Common myeloid progenitor, CD34-positive (primary cell): ENCODE measurements around the gene TOB2.

Source experiments
- CTCF ChIA-PET: fragments of 350-600 bp; sonication (Branson Sonifier 250); formaldehyde crosslinking; loops from one replicate; lab custom pipeline; 2021; ENCODE audit warnings: antibody characterized with exemption; lab: Charles Lee
- POLR2A ChIA-PET: fragments of 350-600 bp; sonication (Branson Sonifier 250); formaldehyde crosslinking; loops from one replicate; lab custom pipeline; 2021; ENCODE audit warnings: antibody characterized with exemption; lab: Charles Lee
- DNase-seq, 3 donors: peaks; one replicate each; pipeline versions ENCODE4 v3.0.0 to v3.0.0-alpha.2; 2013
- H3K27ac ChIP-seq, 2 experiments: 1 replicate in 1 of 2; 2 replicates in 1 of 2; pipeline ENCODE4 v1.7.0; 2013; ENCODE audit warnings: inconsistent platforms in 2 of 2, low read length in 2 of 2, mild to moderate bottlenecking in 2 of 2, low read depth in 1 of 2, moderate library complexity in 1 of 2; ENCODE audit not compliant: severe bottlenecking in 2 of 2, insufficient read depth in 1 of 2, poor library complexity in 1 of 2
- H3K27me3 ChIP-seq, 5 experiments: replicated peaks in 2 of 5; 1 replicate in 3 of 5; 2 replicates in 2 of 5; pipeline versions ENCODE4 v1.6.1 to v1.7.0; 2013; ENCODE audit warnings: low read length in 4 of 5, mild to moderate bottlenecking in 2 of 5, moderate library complexity in 2 of 5, inconsistent platforms in 1 of 5; ENCODE audit not compliant: insufficient read depth in 5 of 5, control insufficient read depth in 4 of 5
- H3K36me3 ChIP-seq, 4 experiments: 1 replicate in 2 of 4; 2 replicates in 2 of 4; pipeline versions ENCODE4 v1.6.1 to v1.7.0; 2013; ENCODE audit warnings: low read length in 3 of 4, control low read depth in 1 of 4, mild to moderate bottlenecking in 1 of 4; ENCODE audit not compliant: control insufficient read depth in 4 of 4, insufficient read depth in 4 of 4
- H3K4me1 ChIP-seq, 4 experiments: 1 replicate in 3 of 4; 2 replicates in 1 of 4; pipeline versions ENCODE4 v1.6.1 to v1.7.1; 2013; ENCODE audit warnings: low read length in 3 of 4, mild to moderate bottlenecking in 3 of 4, control low read depth in 1 of 4, inconsistent platforms in 1 of 4, moderate library complexity in 1 of 4; ENCODE audit not compliant: control insufficient read depth in 4 of 4, insufficient read depth in 4 of 4; ENCODE audit errors: control extremely low read depth in 1 of 4
- H3K4me3 ChIP-seq, 7 experiments: 1 replicate in 4 of 7; 2 replicates in 3 of 7; pipeline versions ENCODE4 v1.5.1 to v1.7.0; 2013; ENCODE audit warnings: mild to moderate bottlenecking in 7 of 7, low read length in 6 of 7, moderate library complexity in 6 of 7, inconsistent platforms in 2 of 7, low read depth in 2 of 7, control low read depth in 1 of 7; ENCODE audit not compliant: insufficient read depth in 4 of 7, control insufficient read depth in 1 of 7; ENCODE audit errors: extremely low read depth in 1 of 7
- H3K9me3 ChIP-seq, 5 experiments: 1 replicate in 4 of 5; 2 replicates in 1 of 5; pipeline versions ENCODE4 v1.6.1 to v1.7.1; 2013; ENCODE audit warnings: low read length in 4 of 5, mild to moderate bottlenecking in 2 of 5, inconsistent platforms in 1 of 5, low read depth in 1 of 5, moderate library complexity in 1 of 5; ENCODE audit not compliant: control insufficient read depth in 4 of 5, insufficient read depth in 2 of 5; ENCODE audit errors: control extremely low read depth in 1 of 5
- WGBS: methylation state at CpG from one replicate; pipeline ENCODE4 v1.1.5; 2013; ENCODE audit not compliant: insufficient coverage; 5-methylcytosine and 5-hydroxymethylcytosine counted together

TOB2 gene

GRCh38 chr22:41394012-41394356 is 52.6 kb downstream of the TOB2 start:
- H3K36me3 ChIP-seq: peaks cover 3 to 14% (median 12%) of the 10 kb centered on the region in 4 experiments
- no peaks in the 10 kb centered on the region for H3K4me1 ChIP-seq
- ChIA-PET CTCF (interaction anchor here (0.7 to 1.8 kb wide), 2 partner anchors 10 to 124 kb away, joined by 3 to 5 read pairs; no protein-coding TSS in a partner anchor), POLR2A (no interaction called here)
- H3K27me3 ChIP-seq: no peaks in the 10 kb centered on the region
- over 99% methylated on average over 11 of the region's 11 CpGs for WGBS
- no peak for DNase-seq
- H3K4me3 ChIP-seq: no peak overlapping the region
- no peaks in the 10 kb centered on the region for H3K9me3 ChIP-seq
- no peak overlapping the region for H3K27ac ChIP-seq

GRCh38 chr22:41387341-41387740 is 59.3 kb downstream of the TOB2 start:
- ChIA-PET CTCF (no interaction called here), POLR2A (no interaction called here)
- Histone ChIP-seq H3K36me3 (peaks cover 0 to 4% (median 0%) of the 10 kb centered on the region in 4 experiments), H3K9me3 (no peaks in the 10 kb centered on the region), H3K27ac (no peak overlapping the region), H3K4me3 (no peak overlapping the region), H3K27me3 (no peaks in the 10 kb centered on the region), H3K4me1 (peaks cover 0 to 19% (median 15%) of the 10 kb centered on the region in 4 experiments)
- no peak for DNase-seq
- WGBS: 80% methylated on average over 2 of the region's 7 CpGs

- Histone ChIP-seq H3K9me3 (no peaks in the 10 kb centered on the region), H3K4me3 (no peak overlapping the region), H3K36me3 (peaks cover 0 to 4% (median 0%) of the 10 kb centered on the region in 4 experiments), H3K27ac (no peak overlapping the region), H3K4me1 (peaks cover 0 to 27% (median 22%) of the 10 kb centered on the region in 4 experiments), H3K27me3 (no peaks in the 10 kb centered on the region)
- CTCF ChIA-PET: interaction anchor here (1.0 to 1.6 kb wide), 4 partner anchors 17 to 134 kb away, joined by 3 to 5 read pairs (median 3); no protein-coding TSS in a partner anchor
- no peak for DNase-seq
- POLR2A ChIA-PET: interaction anchor here (0.6 kb wide), 1 partner anchor 84 kb away, joined by 4 read pairs; the partner anchor contains the start of gene PHF5A
Measured at GRCh38 chr22:41384128-41384527, 62.5 kb downstream of the TOB2 start.
